ENCODE measurements around the gene ADGRV1.
A peak's percentile ranks its signal among the peaks of the same experiment; 100 is the strongest.
"Not testable (repeated sequence)": the region's sequence is repeated elsewhere in the genome, so short reads cannot be mapped to it uniquely, and the experiment has no call there.

The ADGRV1 gene

GRCh38 chr5:90830058-90830457 lies 271.5 kb downstream of the ADGRV1 start:
- FAIRE-seq: no peak

GRCh38 chr5:90833753-90834152 lies 275.2 kb downstream of the ADGRV1 start:
- no peak for FAIRE-seq

GRCh38 chr5:90834711-90835110 lies 276.1 kb downstream of the ADGRV1 start:
- no peak for FAIRE-seq

GRCh38 chr5:90843443-90843842 lies 284.8 kb downstream of the ADGRV1 start:
- FAIRE-seq: no peak

GRCh38 chr5:90844931-90845330 lies 286.3 kb downstream of the ADGRV1 start:
- no peak for FAIRE-seq

- FAIRE-seq: no peak
Measured at GRCh38 chr5:90845723-90846554, 287.3 kb downstream of the ADGRV1 start.

- not testable (repeated sequence) for FAIRE-seq
Measured at GRCh38 chr5:90847606-90848005, 289.0 kb downstream of the ADGRV1 start.

GRCh38 chr5:90849939-90850338 lies 291.3 kb downstream of the ADGRV1 start:
- no peak for FAIRE-seq

GRCh38 chr5:90852531-90852930 lies 293.9 kb downstream of the ADGRV1 start:
- FAIRE-seq: no peak

- FAIRE-seq: no peak
Measured at GRCh38 chr5:90853750-90854149, 295.2 kb downstream of the ADGRV1 start.

- FAIRE-seq: no peak
Measured at GRCh38 chr5:90854169-90854568, 295.6 kb downstream of the ADGRV1 start.

GRCh38 chr5:90855296-90856010 lies 296.9 kb downstream of the ADGRV1 start:
- FAIRE-seq: no peak

GRCh38 chr5:90861843-90862586 lies 303.4 kb downstream of the ADGRV1 start:
- FAIRE-seq: no peak

- FAIRE-seq: no peak
Measured at GRCh38 chr5:90865180-90865579, 306.6 kb downstream of the ADGRV1 start.

- FAIRE-seq: peak; percentile 97
Measured at GRCh38 chr5:90866333-90866732, 307.7 kb downstream of the ADGRV1 start.

- FAIRE-seq: no peak
Measured at GRCh38 chr5:90866915-90867731, 308.5 kb downstream of the ADGRV1 start.

- FAIRE-seq: no peak
Measured at GRCh38 chr5:90868799-90869198, 310.2 kb downstream of the ADGRV1 start.

- no peak for FAIRE-seq
Measured at GRCh38 chr5:90871391-90871991, 312.9 kb downstream of the ADGRV1 start.

GRCh38 chr5:90873033-90873517 lies 314.5 kb downstream of the ADGRV1 start:
- FAIRE-seq: no peak

GRCh38 chr5:90874066-90874465 lies 315.5 kb downstream of the ADGRV1 start:
- no peak for FAIRE-seq

- FAIRE-seq: no peak
Measured at GRCh38 chr5:90875456-90875855, 316.9 kb downstream of the ADGRV1 start.

GRCh38 chr5:90876366-90876765 lies 317.8 kb downstream of the ADGRV1 start:
- peak; percentile 95 for FAIRE-seq
